ENCODE measurements around the gene PLEKHN1. TPM values are rescaled to one million over a fixed set of nuclear protein-coding genes. Genes with fewer than 3 reads are reported as not detected.

Gene PLEKHN1
- total and polyA plus RNA-seq, 2 experiments from 2014 or later: 0.36 to 0.60 TPM

DNA sequence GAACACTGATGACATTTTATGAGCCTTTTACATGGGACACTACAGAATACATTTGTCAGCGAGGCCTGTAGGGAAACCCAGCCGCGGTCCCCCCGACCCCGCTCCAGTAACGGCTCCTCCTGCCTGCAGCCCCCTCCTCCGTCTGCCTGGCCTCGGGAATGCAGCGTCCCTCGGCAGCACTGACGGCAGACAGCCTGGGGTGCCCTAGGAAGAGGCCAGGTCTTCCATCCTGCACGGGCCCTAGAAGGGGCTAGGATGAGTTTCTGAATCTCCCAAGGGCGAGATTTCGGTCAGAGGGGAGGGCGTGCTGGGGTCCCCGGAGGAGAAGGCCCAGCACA is 34.1 kb upstream of the PLEKHN1 start:
- Histone ChIP-seq H3K4me1 (ENCODE audit: low read depth) (peaks cover 10% of the 10 kb centered on the region), H3K36me3 (no peaks in the 10 kb centered on the region), H3K27me3 (peaks cover 11% of the 10 kb centered on the region), H3K9me3 (ENCODE audit: low read depth) (no peaks in the 10 kb centered on the region), H3K27ac (no peak overlapping the region), H3K4me3 (no peak overlapping the region)
- no peak for TF ChIP-seq CTCF (IDR thresholded peaks at IDR 0.05; ENCODE audit: low read depth, low read length)
- no peak for DNase-seq (ENCODE audit: low read depth in 1 of 2, low spot score in 1 of 2)

DNA sequence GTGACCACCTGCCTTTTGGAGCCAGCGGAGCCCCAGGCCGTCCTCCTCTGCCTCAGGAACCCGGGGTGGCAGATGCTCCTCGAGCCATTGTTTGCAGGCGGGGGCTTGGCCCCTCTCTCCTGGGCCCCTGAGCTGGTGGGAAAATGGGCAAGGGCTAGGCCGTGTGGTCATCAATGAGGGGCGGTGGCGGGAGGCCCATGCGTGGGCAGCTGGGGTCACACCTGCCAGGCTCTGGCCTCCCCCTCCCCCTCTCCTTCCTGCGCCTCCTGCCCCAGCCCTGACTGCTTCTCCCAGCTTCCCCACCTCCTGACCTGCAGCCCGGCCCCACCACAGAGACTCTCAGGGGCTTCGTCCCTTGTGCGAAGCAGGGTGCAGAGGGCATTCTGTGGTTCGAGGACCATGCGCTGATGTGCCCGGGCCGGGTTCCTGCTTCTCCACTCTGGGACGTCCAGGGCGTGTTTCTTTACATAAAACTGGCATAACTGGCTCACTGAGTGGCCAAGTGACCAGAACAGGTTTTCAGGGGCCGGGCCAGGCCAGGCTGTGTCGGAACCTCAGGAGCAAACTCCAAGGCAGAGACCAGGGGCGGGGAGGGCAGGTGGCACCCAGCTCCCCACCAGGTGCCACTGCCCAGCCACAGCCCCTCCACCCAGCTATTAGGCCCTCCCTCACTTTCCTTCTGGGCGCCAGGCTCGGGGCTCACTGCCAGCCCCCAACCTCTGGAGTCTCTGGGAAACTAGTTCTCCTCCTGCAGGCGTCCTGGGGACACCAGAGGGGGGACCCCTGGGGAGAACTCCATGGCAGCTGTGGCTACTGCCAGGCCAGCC is 33.3 kb upstream of the PLEKHN1 start:
- Histone ChIP-seq H3K9me3 (ENCODE audit: low read depth) (no peaks in the 10 kb centered on the region), H3K4me1 (ENCODE audit: low read depth) (peaks cover 10% of the 10 kb centered on the region), H3K4me3 (no peak overlapping the region), H3K27ac (no peak overlapping the region), H3K36me3 (no peaks in the 10 kb centered on the region), H3K27me3 (peaks cover 11% of the 10 kb centered on the region)
- no peak for TF ChIP-seq CTCF (IDR thresholded peaks at IDR 0.05; ENCODE audit: low read depth, low read length)
- DNase-seq (ENCODE audit: low read depth in 1 of 2, low spot score in 1 of 2): no peak

DNA sequence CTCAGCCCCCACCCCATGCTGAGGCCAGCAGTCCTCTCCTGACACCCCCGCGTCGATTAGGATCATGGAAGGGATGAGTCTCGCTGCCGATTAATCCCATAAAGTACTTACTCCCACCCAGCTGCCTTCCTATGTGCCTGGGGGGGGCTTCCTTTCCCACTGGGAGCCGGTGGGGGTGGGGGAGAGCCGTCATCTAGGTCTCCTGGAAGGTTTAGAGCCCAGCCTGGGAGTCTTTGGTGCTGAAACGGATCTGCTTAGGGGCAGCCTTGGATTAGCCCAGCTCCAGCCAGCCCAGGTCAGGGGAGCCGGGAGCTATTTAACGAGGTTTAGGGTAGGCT is 32.7 kb upstream of the PLEKHN1 start:
- no peak overlapping the region for H3K27ac ChIP-seq
- H3K9me3 ChIP-seq (ENCODE audit: low read depth): no peaks in the 10 kb centered on the region
- peaks cover 11% of the 10 kb centered on the region for H3K27me3 ChIP-seq
- peaks cover 10% of the 10 kb centered on the region for H3K4me1 ChIP-seq (ENCODE audit: low read depth)
- DNase-seq (ENCODE audit: low read depth in 1 of 2, low spot score in 1 of 2): no peak
- H3K36me3 ChIP-seq: no peaks in the 10 kb centered on the region
- TF ChIP-seq CTCF (IDR thresholded peaks at IDR 0.05; ENCODE audit: low read depth, low read length): no peak
- no peak overlapping the region for H3K4me3 ChIP-seq

DNA sequence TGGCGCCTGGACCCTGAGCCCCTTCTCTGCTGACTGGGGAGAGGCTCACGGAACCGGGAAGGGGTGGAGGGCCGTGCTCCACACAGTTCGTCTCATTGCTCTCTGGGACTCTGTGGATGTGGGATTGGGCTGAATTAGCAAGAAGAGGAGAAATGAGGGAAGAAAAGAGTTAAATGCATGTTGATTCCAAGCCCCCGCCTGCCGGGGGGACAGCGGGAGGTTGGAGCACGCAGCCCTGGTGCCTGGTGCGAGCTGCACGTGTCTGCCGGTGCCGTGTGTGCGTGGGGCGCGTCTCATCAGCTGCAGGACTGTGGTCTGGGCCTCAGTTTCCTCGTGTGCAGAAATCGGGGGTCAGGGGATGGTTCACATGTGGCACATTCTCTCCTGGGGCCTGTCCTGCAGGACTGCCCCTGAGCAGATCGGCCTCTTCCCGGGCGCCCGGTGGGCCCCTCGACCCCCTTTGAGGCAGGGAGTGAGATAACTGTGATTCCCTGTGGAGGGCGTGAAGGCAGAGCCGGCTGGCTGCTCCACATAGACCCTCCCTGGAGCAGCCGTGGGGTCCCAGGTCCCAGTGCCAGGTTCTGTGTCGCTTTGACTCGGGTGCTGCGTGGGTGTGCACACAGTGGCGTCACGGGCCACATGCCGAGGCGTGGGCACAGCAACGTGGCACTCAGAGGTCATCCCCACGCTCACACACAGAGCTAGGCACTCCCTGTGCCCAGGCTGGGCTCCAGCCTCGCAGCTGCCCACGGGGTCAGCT is 31.1 kb upstream of the PLEKHN1 start:
- Histone ChIP-seq H3K9me3 (ENCODE audit: low read depth) (no peaks in the 10 kb centered on the region), H3K27me3 (peaks cover 11% of the 10 kb centered on the region), H3K4me3 (no peak overlapping the region), H3K4me1 (ENCODE audit: low read depth) (peaks cover 10% of the 10 kb centered on the region), H3K27ac (no peak overlapping the region), H3K36me3 (no peaks in the 10 kb centered on the region)
- TF ChIP-seq CTCF (IDR thresholded peaks at IDR 0.05; ENCODE audit: low read depth, low read length): no peak
- no peak for DNase-seq (ENCODE audit: low read depth in 1 of 2, low spot score in 1 of 2)

GRCh38 chr1:935751-936231 is 30.5 kb upstream of the PLEKHN1 start:
- no peak for TF ChIP-seq CTCF (IDR thresholded peaks at IDR 0.05; ENCODE audit: low read depth, low read length)
- no peaks in the 10 kb centered on the region for H3K36me3 ChIP-seq
- H3K9me3 ChIP-seq (ENCODE audit: low read depth): no peaks in the 10 kb centered on the region
- DNase-seq (ENCODE audit: low read depth in 1 of 2, low spot score in 1 of 2): peak in 1 of 2 donors; percentile 93
- no peak overlapping the region for H3K4me3 ChIP-seq
- peaks cover 17% of the 10 kb centered on the region for H3K27me3 ChIP-seq
- no peak overlapping the region for H3K27ac ChIP-seq
- H3K4me1 ChIP-seq (ENCODE audit: low read depth): peaks cover 15% of the 10 kb centered on the region
